ENCODE results near the gene MAGEE2.
"Not testable (repeated sequence)": the region's sequence is repeated elsewhere in the genome, so short reads cannot be mapped to it uniquely, and the experiment has no call there.

The MAGEE2 gene, protein sequence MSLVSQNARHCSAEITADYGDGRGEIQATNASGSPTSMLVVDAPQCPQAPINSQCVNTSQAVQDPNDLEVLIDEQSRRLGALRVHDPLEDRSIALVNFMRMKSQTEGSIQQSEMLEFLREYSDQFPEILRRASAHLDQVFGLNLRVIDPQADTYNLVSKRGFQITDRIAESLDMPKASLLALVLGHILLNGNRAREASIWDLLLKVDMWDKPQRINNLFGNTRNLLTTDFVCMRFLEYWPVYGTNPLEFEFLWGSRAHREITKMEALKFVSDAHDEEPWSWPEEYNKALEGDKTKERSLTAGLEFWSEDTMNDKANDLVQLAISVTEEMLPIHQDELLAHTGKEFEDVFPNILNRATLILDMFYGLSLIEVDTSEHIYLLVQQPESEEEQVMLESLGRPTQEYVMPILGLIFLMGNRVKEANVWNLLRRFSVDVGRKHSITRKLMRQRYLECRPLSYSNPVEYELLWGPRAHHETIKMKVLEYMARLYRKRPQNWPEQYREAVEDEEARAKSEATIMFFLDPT

DNA sequence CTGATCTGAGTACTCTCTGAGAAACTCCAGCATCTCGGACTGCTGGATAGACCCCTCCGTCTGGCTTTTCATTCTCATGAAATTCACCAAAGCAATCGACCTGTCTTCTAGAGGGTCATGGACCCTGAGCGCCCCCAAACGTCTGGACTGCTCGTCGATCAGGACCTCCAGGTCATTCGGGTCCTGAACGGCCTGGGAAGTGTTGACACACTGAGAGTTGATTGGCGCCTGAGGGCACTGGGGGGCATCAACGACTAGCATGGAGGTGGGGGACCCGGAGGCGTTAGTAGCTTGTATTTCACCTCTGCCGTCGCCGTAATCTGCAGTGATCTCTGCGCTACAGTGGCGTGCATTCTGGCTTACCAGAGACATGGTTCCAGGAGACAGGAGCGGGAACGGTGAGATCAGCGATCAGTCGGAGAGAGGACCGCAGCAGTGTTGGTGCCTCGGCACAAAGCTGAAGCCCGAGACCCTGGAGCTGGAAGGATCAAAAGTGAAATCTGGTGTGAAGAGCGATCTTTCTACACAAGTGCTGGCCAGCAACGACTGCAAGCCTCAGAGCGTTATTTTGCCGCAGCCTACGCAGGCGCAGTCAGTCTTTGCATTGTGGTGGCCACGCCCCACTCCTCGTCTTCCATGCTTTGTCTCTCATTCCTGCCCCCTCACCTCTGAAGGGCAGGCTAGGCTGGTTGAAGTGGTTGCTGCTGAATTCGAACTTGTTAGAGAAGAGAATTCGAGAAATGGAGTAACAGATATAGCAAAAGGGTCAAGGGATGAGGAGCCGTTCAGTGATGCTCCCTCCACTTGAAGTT, at the start of gene MAGEE2:
Gene MAGEE2 (minus strand): TSS at position 575 of the 812 bp plus-strand sequence. CDS start 203 bp downstream, at position 372.
- Histone ChIP-seq H3K36me3 (ENCODE audit: control insufficient read depth, insufficient read depth, low read length) (no peaks in the 10 kb centered on the region), H3K4me3 (replicated peaks; ENCODE audit: low read depth, low read length) (no peak within 1 kb of the TSS), H3K27me3 (replicated peaks; ENCODE audit: control insufficient read depth, insufficient read depth, low read length) (no peaks in the 10 kb centered on the region; the same call in 1 of the 2 replicates)
- no peak for DNase-seq (ENCODE audit: extremely low read depth, insufficient read length)
- TF ChIP-seq, protein P1, sequence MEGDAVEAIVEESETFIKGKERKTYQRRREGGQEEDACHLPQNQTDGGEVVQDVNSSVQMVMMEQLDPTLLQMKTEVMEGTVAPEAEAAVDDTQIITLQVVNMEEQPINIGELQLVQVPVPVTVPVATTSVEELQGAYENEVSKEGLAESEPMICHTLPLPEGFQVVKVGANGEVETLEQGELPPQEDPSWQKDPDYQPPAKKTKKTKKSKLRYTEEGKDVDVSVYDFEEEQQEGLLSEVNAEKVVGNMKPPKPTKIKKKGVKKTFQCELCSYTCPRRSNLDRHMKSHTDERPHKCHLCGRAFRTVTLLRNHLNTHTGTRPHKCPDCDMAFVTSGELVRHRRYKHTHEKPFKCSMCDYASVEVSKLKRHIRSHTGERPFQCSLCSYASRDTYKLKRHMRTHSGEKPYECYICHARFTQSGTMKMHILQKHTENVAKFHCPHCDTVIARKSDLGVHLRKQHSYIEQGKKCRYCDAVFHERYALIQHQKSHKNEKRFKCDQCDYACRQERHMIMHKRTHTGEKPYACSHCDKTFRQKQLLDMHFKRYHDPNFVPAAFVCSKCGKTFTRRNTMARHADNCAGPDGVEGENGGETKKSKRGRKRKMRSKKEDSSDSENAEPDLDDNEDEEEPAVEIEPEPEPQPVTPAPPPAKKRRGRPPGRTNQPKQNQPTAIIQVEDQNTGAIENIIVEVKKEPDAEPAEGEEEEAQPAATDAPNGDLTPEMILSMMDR (IDR thresholded peaks at IDR 0.05; ENCODE audit: insufficient read depth, low read length, poor library complexity, severe bottlenecking) = no peak

DNA sequence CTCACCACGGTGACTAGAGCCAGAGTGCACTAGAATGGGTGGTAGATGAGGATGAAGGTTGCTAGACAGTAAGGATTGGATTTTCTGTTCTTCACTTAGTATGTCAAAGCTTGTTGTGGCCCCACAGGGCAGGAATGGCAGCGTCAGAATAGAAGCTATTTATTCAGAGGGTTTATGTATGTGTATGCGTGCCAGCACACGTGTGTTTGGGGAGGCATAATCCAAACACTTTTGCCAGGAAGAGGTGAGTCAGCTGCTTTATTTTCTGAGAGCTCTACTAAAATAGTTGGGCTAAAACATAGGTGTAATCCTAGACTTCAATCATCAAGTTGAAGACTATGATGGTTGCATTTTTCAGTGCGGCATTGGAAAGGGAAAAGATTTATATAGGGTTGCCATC, 1.2 kb upstream of the MAGEE2 start:
- Histone ChIP-seq H3K4me3 (replicated peaks; ENCODE audit: low read depth, low read length) (no peak overlapping the region), H3K36me3 (ENCODE audit: control insufficient read depth, insufficient read depth, low read length) (no peaks in the 10 kb centered on the region), H3K27me3 (replicated peaks; ENCODE audit: control insufficient read depth, insufficient read depth, low read length) (no peaks in the 10 kb centered on the region)
- DNase-seq (ENCODE audit: extremely low read depth, insufficient read length) = no peak
- TF ChIP-seq, protein P1 (IDR thresholded peaks at IDR 0.05; ENCODE audit: insufficient read depth, low read length, poor library complexity, severe bottlenecking) = no peak

DNA sequence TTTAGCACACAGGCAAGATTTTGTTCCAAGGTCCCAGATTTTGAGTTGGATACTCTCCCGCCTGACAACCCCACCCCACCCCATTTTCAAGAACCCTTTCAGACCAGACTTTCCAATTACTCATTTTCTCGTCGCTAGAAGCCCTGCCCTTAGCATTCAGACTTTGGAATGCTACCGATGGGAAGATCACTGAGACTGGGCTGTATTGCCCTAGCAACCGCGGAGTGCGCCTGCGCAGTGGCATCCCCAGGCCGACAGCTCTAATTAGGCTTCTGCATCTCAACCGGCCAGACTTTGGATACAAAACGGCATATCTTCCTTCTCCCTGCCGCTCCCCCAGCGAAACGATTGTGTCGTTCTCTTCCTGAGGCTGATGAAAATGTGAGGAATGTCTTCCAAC, 3.4 kb downstream of the MAGEE2 start:
- DNase-seq (ENCODE audit: extremely low read depth, insufficient read length) = no peak
- Histone ChIP-seq H3K27me3 (replicated peaks; ENCODE audit: control insufficient read depth, insufficient read depth, low read length) (no peaks in the 10 kb centered on the region; the same call in 1 of the 2 replicates), H3K36me3 (ENCODE audit: control insufficient read depth, insufficient read depth, low read length) (no peaks in the 10 kb centered on the region), H3K4me3 (replicated peaks; ENCODE audit: low read depth, low read length) (no peak overlapping the region)
- TF ChIP-seq, protein P1 (IDR thresholded peaks at IDR 0.05; ENCODE audit: insufficient read depth, low read length, poor library complexity, severe bottlenecking) = no peak

DNA sequence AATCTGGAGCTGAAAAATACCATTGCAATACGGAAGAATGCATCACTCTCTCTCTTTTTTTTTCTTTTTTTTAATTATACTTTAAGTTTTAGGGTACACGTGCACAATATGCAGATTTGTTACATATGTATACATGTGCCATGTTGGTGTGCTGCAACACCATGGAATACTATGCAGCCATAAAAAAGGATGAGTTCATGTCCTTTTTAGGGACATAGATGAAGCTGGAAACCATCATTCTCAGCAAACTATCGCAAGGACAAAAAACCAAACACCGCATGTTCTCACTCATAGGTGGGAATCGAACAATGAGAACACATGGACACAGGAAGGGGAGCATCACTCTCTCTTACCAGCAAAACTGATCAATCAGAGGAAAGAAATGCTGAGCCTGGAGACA, 17.0 kb downstream of the MAGEE2 start:
- H3K36me3 ChIP-seq (ENCODE audit: control insufficient read depth, insufficient read depth, low read length); H3K27me3 ChIP-seq (replicated peaks; ENCODE audit: control insufficient read depth, insufficient read depth, low read length); DNase-seq (ENCODE audit: extremely low read depth, insufficient read length): not testable (repeated sequence)

DNA sequence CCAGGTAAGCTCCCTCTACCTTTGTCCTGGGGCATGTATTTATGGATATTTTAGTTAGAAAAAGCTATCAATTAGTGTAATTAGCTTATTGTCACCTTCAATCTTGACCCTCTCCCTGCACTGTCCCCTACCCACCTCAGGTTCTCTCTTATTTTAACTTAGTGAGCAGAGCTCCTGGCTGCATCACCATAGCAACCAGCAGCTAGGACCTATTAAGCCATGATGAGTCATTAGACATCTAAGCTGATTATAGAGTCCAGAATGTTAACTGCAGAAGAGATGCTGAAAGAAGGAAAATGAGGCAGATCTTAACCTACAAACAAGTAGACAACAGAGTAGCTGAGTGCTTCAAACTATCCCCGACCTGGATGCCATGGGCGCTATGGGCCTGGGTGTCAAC, 36.6 kb downstream of the MAGEE2 start:
- Histone ChIP-seq H3K36me3 (ENCODE audit: control insufficient read depth, insufficient read depth, low read length) (no peaks in the 10 kb centered on the region), H3K4me3 (replicated peaks; ENCODE audit: low read depth, low read length) (no peak overlapping the region), H3K27me3 (replicated peaks; ENCODE audit: control insufficient read depth, insufficient read depth, low read length) (no peaks in the 10 kb centered on the region)
- no peak for DNase-seq (ENCODE audit: extremely low read depth, insufficient read length)
- TF ChIP-seq, protein P1 (IDR thresholded peaks at IDR 0.05; ENCODE audit: insufficient read depth, low read length, poor library complexity, severe bottlenecking) = no peak

More for the DNA sequence above, 17.0 kb downstream of the MAGEE2 start:
- not testable (repeated sequence) for H3K4me3 ChIP-seq (replicated peaks; ENCODE audit: low read depth, low read length)

Measured in GM06990 (cell line).